HG02571 (cell line): ENCODE data around the gene CGB2.
A peak's percentile ranks its signal among the peaks of the same experiment; 100 is the strongest.
"Not testable (repeated sequence)": the region's sequence is repeated elsewhere in the genome, so short reads cannot be mapped to it uniquely, and the experiment has no call there.

Experiments used
- ATAC-seq: cut with Tn5 transposase; IDR thresholded peaks from one replicate; pipeline ENCODE4 v1.9.1; 2021; ENCODE audit warnings: mild to moderate bottlenecking, moderate library complexity; ENCODE audit not compliant: unreplicated experiment

The CGB2 gene

DNA sequence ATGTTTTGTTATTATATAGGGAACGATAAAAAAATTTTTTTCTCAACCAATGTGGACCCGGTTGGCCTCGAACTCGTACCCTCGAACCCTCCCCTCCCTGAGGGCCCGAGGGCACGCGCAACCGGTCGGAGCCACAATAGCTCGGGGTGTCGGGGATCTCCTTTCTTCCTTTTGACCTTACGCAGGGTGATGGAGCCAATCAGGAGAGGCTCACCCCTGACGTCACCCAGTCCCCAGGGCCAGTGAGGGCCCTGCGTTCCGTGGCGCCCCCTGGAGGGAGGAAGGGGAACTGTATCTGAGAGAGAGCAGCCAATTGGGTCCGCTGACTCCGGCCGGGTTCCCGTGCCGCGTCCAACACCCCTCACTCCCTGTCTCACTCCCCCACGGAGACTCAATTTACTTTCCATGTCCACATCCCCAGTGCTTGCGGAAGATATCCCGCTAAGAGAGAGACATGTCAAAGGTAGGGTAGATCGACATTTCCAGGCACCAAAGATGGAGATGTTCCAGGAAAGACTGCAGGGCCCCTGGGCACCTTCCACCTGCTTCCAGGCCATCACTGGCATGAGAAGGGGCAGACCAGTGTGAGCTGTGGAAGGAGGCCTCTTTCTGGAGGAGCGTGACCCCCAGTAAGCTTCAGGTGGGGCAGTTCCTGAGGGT, at the start of gene CGB2:
Gene CGB2 (plus strand): TSS at position 249 of the 660 bp plus-strand sequence. CDS start 206 bp downstream, at position 455.
- ATAC-seq = not testable (repeated sequence)

- ATAC-seq = no peak
Observed at GRCh38 chr19:48982280-48982679, 49.4 kb upstream of the CGB2 start.

DNA sequence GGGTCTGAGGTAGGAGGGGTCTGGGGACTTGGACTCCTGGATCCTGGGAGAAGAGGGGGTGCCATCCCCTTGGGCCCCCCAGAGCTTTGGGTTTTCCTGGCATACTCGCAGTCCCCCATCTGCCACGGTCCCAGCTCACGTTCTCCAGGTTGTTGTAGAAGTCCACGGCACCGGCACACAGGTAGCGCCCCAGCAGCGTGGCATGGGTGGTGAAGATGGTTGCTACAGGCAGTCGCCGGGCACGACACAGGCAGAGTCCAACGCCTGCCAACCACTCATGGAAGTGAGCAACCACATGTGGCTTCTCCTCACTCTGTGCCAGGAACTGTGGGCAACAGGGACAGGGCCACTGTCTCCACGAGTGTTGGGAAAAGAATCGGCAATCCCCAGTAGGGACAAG, 46.0 kb upstream of the CGB2 start:
- no peak for ATAC-seq

DNA sequence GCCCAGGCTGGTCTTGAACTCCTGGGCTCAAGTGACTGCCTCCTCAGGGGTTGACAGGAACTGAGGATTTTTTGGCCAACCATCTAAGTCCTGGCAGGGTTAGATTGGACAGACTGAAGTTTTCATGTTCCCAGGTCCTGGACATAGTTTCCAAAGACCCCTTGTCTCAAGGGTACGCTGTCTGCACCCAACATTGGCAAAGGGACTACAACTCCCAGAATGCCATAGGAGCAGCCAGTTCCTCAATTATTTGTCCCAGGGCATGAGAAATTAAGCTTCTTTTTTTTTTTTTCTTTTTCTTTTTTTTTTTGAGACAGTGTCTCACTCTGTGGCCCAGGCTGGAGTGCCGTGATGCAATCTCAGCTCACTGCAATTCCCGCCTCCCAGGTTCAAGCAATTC, 45.5 kb upstream of the CGB2 start:
- ATAC-seq = no peak

- no peak for ATAC-seq
Observed at GRCh38 chr19:48987323-48987722, 44.4 kb upstream of the CGB2 start.

GRCh38 chr19:48988286-48988685, 43.4 kb upstream of the CGB2 start:
- ATAC-seq = no peak

DNA sequence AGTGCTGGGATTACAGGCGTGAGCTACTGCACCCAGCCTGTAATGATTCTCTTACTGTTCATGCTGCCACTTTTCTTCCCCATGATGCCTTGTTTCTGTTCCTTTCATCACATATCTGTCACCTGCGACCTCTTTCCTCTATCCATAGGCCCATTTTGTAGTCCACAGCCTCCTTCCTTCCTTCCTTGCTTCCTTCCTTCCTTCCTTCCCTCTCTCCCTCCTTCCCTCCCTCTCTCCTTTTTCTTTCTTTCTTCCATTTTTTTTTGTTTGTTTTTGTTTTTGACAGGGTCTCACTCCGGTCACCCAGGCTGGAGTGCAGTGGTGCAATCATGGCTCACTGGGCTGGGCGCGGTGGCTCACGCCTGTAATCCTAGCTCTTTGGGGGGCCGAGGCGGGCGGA, 42.8 kb upstream of the CGB2 start:
- no peak for ATAC-seq

DNA sequence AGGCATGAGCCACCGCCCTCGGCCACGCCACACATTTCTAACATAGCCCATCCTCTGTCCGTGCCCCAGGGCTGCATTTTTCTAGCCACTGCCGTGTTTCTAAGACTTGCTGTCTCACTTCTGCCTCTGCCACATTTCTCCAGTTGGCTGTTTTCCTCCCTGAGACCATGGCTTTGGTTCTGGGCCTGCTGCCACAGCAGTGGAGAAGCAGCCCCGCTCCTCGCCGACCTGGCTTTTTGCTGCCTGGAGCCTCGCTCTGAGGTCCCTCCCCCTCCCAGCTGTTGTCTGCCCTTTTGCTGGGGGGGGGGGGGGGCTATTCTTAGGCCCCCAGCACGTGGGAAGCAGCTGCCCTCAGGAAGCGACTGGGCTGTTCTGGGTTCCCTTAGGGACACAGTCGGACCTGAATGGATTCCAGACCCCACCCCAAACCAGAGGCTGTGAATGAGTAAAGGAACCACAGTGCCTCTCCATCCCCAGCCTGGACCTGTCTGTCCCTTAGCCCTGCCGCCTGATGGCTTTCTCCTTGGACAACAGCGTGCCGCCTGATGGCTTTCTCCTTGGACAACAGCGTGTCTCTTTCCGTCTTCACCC, 41.9 kb upstream of the CGB2 start:
- ATAC-seq = no peak

DNA sequence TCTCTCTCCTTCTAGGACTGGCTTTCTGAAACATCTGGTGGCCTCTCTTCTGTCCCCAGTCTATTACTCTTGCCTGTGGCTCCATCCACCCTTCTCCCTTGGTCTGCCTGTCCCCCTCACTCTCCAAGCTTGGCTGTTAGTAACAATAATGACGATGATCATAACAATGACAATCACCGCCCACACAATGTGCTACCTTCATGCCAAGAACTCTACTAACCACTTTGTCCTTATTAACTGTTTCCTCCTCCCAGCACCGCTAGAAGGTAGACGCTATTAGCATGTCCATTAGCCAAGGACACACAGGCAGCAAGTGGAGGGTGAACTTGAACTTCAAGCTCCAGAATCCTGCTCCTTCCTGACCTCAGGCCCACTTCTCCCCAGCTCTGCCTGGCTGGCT, 41.3 kb upstream of the CGB2 start:
- no peak for ATAC-seq

GRCh38 chr19:48991011-48991609, 40.6 kb upstream of the CGB2 start:
- ATAC-seq = no peak

GRCh38 chr19:48991873-48992580, 39.7 kb upstream of the CGB2 start:
- ATAC-seq = no peak

DNA sequence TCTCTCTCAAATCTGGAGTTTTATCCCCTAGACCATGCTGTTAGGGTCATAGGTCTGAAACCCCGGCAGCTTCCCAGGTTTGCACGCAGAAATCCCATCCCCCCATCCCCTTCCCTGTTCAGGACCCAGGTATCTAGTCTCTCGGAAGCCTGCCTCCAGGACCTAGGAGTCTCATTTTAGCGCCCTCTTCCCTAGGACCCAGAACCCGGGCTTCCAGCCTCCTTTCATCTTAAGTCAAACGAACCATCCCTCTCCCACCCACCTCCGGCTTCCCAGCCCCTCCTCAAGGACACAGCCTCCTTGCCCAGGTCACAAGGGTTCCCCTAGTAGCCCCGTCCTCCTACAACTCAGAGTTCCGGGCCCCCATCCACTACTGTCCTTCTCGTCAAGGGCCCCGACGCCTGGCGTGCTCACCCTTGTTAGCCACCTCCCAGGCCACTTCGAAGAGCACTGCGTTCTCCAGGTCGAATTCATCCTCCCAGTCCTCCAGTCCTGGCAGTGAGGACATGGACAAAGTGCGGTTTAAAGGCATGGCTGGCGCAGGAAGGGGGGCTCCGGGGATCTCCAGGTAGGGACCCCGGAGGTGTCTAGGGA, 39.0 kb upstream of the CGB2 start:
- no peak for ATAC-seq

DNA sequence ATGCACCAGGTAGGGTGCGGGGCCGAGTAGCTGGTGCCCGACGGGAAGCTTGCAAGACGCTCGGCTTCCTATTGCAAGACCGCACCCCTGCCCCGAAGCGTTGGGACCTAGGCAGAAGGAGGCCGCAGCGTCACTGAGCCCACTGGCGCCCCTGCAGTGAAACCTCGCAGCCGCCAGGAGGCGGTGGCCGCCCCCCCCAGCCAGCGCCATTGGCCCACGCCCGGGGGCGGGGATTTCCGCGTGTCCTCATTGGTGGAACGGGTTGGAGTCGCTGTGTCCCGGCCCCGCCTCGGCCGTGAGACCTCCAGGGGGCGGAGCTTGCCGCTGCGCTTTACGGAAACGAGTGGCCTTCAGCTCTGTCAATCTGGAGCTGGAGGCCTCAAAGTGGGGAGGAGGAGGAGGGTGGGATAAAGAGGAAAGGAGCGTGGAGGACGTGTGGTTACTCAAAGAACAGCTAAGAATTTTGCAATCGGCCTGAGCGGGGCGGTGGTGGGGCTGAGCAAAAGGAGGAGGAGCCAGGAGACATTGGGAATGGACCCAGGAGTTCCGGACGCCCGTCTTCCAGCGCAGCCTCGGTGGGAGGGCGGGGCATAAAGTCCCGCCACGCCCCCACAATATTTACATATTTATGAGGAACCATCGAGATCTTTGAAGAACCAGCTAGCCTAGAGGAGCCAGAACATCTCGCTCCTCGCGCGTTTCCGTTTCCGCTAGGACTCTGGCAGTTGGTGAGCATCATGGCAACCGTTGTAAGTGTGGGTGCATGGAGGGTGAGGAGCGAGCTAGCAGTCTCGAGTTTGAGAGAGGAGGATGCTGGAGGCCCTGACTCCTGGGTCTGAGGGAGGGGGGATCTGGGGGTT, 38.3 kb upstream of the CGB2 start, which contains the start of the genes GYS1 and RUVBL2:
Gene GYS1 (minus strand): TSS at position 135 of the 860 bp plus-strand sequence. CDS start 197 bp downstream, outside the sequence.
Gene RUVBL2 (plus strand): TSS at position 713 of the 860 bp plus-strand sequence. CDS start 25 bp downstream, at position 738.
- peak; percentile 79 for ATAC-seq

DNA sequence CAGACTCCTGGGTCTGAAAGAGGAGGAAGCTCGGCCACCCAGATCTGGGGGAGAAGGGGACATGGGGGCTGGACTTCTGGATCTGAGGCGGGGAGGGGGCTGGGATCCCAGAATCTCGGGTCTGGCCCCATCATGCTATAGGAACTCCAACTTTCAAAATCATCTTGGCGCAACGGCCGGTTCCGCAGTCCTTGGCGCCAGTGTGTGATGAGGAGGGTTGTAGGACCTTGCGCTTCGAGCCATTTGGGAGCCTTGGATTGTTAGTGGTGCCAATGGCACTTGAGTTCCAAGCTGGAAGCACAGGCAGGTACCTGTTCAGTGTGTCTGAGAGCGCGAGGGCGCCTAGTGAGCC, 37.7 kb upstream of the CGB2 start:
- ATAC-seq = no peak

DNA sequence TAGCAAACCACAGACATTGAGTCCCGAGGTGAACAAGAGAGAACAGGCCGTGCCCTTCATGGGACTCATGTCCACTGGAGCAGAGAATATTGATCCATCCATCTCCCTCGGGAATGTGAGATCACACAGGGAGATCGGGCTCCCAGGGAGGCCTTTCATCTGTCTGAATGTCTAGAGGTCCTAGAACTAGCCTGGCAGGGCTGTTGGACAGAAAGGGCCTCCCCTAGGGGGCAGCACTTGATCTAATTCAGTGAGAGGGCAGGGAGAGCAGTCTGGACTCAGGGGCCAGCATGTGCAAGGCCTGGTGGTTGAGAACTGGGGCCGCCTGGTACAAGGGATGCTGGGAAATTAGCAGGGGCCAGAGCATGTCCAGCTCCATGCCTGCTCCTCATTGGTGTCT, 33.7 kb upstream of the CGB2 start:
- no peak for ATAC-seq

DNA sequence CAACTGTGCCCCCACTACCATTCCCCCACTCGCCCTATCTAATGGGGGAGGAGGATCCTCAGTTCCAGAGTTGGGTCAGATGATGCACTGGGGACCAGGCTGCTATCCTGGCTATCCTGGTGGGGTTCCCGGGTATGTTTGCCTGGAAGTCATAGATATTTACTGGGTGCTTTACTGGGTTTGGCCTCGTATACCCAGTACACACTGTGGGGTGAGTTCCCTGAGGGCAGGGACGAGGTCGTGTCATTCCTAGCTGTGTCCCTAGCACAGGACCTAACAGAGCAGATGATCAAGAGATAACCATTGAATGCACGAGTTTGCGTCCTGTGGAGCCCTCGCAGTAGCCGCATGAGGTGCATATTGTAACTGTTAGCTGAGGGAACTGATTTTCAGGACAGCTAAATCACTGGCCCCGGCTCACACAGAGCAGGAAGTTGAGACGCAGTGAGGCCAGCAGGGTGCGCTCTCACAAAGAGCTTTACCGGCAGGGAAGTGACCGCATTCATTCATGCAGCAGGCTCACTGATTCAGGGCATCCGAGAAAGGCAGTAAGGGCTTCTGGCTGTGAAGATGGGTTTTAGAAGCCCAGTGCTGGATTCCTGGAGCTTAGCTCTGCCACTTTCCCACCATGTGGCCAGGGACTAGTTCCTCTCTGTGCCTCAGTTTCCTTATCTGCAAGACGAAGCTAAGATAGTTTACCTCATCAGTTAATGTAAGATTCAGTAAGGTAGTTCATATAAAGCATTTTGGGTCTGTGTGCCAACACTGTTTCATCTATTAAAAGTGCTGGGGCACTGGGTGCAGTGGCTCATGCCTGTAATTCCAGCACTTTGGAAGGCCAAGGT, 32.0 kb upstream of the CGB2 start:
- no peak for ATAC-seq

DNA sequence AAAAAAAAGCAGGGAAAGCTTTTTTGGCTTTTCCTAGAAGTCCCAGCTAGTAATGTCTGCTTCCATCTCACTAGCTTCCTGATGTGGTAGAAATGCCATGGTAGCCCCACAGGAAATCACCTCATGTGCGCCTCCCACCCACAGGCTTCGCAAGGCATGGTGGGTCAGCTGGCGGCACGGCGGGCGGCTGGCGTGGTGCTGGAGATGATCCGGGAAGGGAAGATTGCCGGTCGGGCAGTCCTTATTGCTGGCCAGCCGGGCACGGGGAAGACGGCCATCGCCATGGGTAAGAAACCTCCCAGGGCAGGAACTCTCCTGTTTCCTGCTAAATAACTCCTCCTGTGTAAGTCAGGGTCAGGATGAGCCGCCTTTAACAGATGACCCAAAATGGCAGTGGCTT, 27.6 kb upstream of the CGB2 start:
- no peak for ATAC-seq

DNA sequence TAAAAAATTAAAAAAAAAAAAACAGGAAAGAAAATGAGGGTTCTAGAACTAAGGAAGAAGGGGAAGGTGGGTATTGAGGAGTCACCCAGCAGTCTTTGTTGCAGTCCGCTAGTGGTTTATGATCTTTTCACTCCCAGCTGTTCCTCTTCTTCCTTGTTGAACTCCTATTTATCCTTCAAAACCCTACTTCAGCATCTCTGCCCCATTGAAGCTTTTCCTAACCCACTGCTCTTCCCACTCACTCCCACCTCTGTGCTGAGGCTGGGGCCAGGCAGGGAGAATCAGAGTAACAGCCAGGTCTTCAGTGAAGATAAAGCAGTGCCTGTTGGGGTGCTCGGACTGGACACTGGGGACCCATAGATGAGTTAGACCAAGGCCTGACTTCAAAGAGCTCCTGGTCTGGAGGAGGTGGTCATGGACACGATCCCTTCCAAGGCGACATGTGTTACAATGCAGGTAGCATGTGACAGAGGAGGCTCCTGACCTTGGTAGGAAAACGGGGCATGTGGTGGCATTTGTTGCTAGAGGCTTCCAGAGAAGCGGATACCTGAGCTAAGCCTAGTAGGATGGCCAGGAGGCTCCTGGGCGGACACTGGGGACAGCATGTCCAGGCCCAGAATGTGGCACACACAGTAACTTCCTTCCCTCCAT, 26.6 kb upstream of the CGB2 start:
- ATAC-seq = no peak

DNA sequence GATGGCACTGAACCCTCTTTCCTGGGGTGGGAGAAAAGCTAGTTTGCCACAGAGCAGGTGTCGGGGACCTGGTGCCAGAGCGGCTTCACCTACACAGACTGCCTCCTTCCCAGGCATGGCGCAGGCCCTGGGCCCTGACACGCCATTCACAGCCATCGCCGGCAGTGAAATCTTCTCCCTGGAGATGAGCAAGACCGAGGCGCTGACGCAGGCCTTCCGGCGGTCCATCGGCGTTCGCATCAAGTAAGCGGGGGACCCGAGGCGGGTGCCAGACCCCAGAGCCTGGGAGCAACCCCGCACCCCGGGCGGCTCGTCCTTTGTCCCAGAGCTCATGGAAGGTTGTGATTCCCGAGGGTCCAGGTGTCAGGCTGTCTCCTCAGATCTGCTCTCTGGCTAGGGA, 24.8 kb upstream of the CGB2 start:
- ATAC-seq = no peak
